ENCODE results near the gene NSUN5. TPM values are rescaled to one million over a fixed set of nuclear protein-coding genes. Genes with fewer than 3 reads are reported as not detected.

NSUN5 gene
- 9.0 and 14.4 TPM in 2 replicates for total RNA-seq (ENCODE audit: low replicate concordance)

DNA sequence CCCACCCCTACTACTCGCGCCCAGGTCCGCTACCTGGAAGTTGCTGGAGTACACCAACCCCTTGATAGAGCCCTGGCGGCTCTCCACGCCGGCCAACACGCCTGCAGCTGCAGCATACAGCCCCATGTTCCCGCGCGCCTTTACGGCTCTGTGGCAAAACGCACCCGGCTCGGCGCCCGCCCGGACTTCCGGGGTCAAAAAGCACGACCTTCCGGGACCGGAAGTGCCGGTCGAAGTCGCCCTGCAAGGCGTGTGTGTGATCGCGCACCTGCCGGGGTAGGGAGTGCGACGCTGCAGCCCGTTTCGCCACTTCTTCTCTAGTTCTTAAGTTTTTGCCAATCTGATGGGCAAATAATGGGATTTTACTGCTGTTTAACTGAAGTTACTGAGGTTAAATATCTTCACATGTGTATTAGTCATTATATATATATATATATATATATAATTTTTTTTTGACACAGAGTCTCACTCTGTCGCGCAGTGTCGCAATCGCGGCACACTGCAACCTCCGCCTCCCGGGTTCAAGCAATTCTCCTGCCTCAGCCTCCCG lies at the start of gene NSUN5:
TSS of gene NSUN5 (minus strand) at position 162 of the 550 bp plus-strand sequence. CDS start at position 126, 36 bp downstream.

DNA sequence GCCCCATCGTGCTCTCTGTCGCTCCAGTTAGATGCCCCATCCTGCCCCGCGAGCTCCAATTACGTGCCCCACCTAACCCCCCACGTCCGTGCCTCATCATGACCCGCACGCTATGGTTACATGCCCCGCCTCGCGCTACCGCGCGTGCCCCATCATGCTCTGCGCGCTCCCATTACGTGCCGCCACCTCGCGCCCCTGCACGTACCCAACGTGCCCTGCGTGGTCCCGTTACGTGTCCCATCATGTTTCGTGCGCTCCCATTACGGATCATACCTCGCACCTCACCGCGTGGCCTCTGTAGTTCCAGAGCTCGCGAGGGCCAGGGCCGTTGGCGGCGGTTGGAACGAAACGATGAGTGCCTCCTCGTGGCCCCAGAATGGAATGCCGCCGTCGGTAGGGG lies 19.3 kb upstream of the NSUN5 start, which contains the start of the genes FKBP6 and TRIM50:
TSS of gene FKBP6 (plus strand) at position 240 of the 400 bp plus-strand sequence. CDS start 268 bp downstream, outside the sequence.
TSS of gene TRIM50 (minus strand) at position 161 of the 400 bp plus-strand sequence. CDS start 3,295 bp downstream, outside the sequence.

Other genes starting within 250 kb of the NSUN5 start
- gene SPDYE9, start 222.8 kb downstream of the NSUN5 start, total RNA-seq (ENCODE audit: low replicate concordance) = not detected in 2 replicates
- not detected in 2 replicates for gene TRIM50, start 19.3 kb upstream of the NSUN5 start, total RNA-seq (ENCODE audit: low replicate concordance)
- 0.12 TPM in 1 of 2 replicates, not detected in the other for gene FKBP6, start 19.3 kb upstream of the NSUN5 start, total RNA-seq (ENCODE audit: low replicate concordance)
- 0.12 and 0.98 TPM in 2 replicates for gene FZD9, start 125.0 kb upstream of the NSUN5 start, total RNA-seq (ENCODE audit: low replicate concordance)
- 36.4 and 37.2 TPM in 2 replicates for gene BAZ1B, start 213.5 kb upstream of the NSUN5 start, total RNA-seq (ENCODE audit: low replicate concordance)
- gene BCL7B, start 248.9 kb upstream of the NSUN5 start, total RNA-seq (ENCODE audit: low replicate concordance) = 12.1 and 16.1 TPM in 2 replicates

Measured in smooth muscle cell of the coronary artery (primary cell).